H1 (cell line): Measurements from ENCODE around the gene ZNF697. TPM values are rescaled to one million over a fixed set of nuclear protein-coding genes. Genes with fewer than 3 reads are reported as not detected.

ENCODE experiments used
- CTCF ChIA-PET: fragments of 300-600 bp; sonication (Branson Sonifier 250); formaldehyde crosslinking; loops from one replicate; lab custom pipeline; 2021; ENCODE audit not compliant: partially characterized antibody; lab: Charles Lee
- POLR2A ChIA-PET: fragments of 300-600 bp; sonication (Branson Sonifier 250); formaldehyde crosslinking; loops from one replicate; lab custom pipeline; 2021; ENCODE audit warnings: inconsistent platforms; ENCODE audit not compliant: partially characterized antibody; lab: Charles Lee
- DNase-seq, 2 experiments: peaks; one replicate each; pipeline versions ENCODE4 v3.0.0 to v3.0.0-alpha.2; 2010 to 2022; ENCODE audit warnings: low spot score in 2 of 2, low read depth in 1 of 2, mixed read lengths in 1 of 2
- FAIRE-seq: peaks from 2 replicates; lab custom pipeline; 2011; peaks lifted over from hg19 to GRCh38; lab: Jason Lieb, UNC
- H2AFZ ChIP-seq: 2 replicates; pipeline ENCODE4 v1.8.1; 2012; ENCODE audit warnings: low read length, inconsistent platforms
- H2AK5ac ChIP-seq: 2 replicates; pipeline ENCODE4 v1.6.1; 2013; ENCODE audit warnings: low read depth, low read length
- H2BK120ac ChIP-seq: replicated peaks from 2 replicates; pipeline ENCODE3; 2013; ENCODE audit warnings: low read depth, low read length, inconsistent platforms
- H2BK12ac ChIP-seq: 2 replicates; pipeline ENCODE4 v1.6.1; 2013; ENCODE audit warnings: low read depth, low read length
- H2BK15ac ChIP-seq: 2 replicates; pipeline ENCODE4 v1.6.1; 2013; ENCODE audit warnings: low read length
- H2BK20ac ChIP-seq: 2 replicates; pipeline ENCODE4 v1.6.1; 2013; ENCODE audit warnings: low read length
- H2BK5ac ChIP-seq: 2 replicates; pipeline ENCODE4 v1.6.1; 2013; ENCODE audit warnings: low read depth, low read length
- H3K14ac ChIP-seq: 2 replicates; pipeline ENCODE4 v1.6.1; 2013; ENCODE audit warnings: inconsistent platforms; ENCODE audit not compliant: insufficient read length
- H3K18ac ChIP-seq: 2 replicates; pipeline ENCODE4 v1.6.1; 2013; ENCODE audit warnings: low read length; ENCODE audit errors: extremely low read depth
- H3K23ac ChIP-seq: 2 replicates; pipeline ENCODE4 v1.6.1; 2013; ENCODE audit warnings: inconsistent platforms; ENCODE audit not compliant: insufficient read length
- H3K23me2 ChIP-seq: 2 replicates; pipeline ENCODE4 v1.6.1; 2013; ENCODE audit warnings: low read depth, low read length
- H3K27ac ChIP-seq: 2 replicates; pipeline ENCODE4 v1.6.1; 2011; ENCODE audit warnings: low read depth, low read length, inconsistent platforms
- H3K27me3 ChIP-seq, 4 experiments: replicated peaks in 1 of 4; 1 replicate in 1 of 4; 2 replicates in 3 of 4; pipeline versions ENCODE4 v1.6.1 to v1.8.1; 2011 to 2013; ENCODE audit warnings: low read length in 3 of 4, mild to moderate bottlenecking in 3 of 4, inconsistent platforms in 2 of 4, mixed read lengths in 2 of 4, moderate library complexity in 1 of 4; ENCODE audit not compliant: control insufficient read depth in 3 of 4, insufficient read depth in 3 of 4; ENCODE audit errors: extremely low read depth in 1 of 4
- H3K36me3 ChIP-seq, 4 experiments: 2 replicates each; pipeline versions ENCODE4 v1.6.1 to v1.8.1; 2011 to 2013; ENCODE audit warnings: mild to moderate bottlenecking in 4 of 4, low read length in 3 of 4, moderate library complexity in 2 of 4, control low read depth in 1 of 4, inconsistent platforms in 1 of 4; ENCODE audit not compliant: insufficient read depth in 4 of 4, control insufficient read depth in 2 of 4
- H3K4ac ChIP-seq: replicated peaks from 2 replicates; pipeline ENCODE3; 2013; ENCODE audit warnings: low read length, low read depth, mixed read lengths, inconsistent platforms; ENCODE audit not compliant: insufficient read length
- H3K4me1 ChIP-seq, 4 experiments: replicated peaks in 1 of 4; 1 replicate in 1 of 4; 2 replicates in 3 of 4; pipeline versions ENCODE4 v1.6.1 to v1.8.1; 2011 to 2013; ENCODE audit warnings: low read length in 3 of 4, inconsistent platforms in 2 of 4, mixed read lengths in 1 of 4; ENCODE audit not compliant: insufficient read depth in 4 of 4, control insufficient read depth in 3 of 4
- H3K4me2 ChIP-seq, 2 experiments: 2 replicates each; pipeline versions ENCODE4 v1.6.1 to v1.8.1; 2011 to 2013; ENCODE audit warnings: low read depth in 2 of 2, low read length in 2 of 2, control low read depth in 1 of 2, inconsistent platforms in 1 of 2, mild to moderate bottlenecking in 1 of 2; ENCODE audit not compliant: insufficient read depth in 1 of 2
- H3K4me3 ChIP-seq, 4 experiments: fragments of 200-600, 300-600 bp in 1 of 4; sonication (generic), shearing (Covaris generic), sonication (Bioruptor Twin) in 1 of 4; 2 replicates each; pipeline versions ENCODE4 v1.5.1 to v1.8.1; 2011 to 2016; ENCODE audit warnings: low read length in 4 of 4, low read depth in 3 of 4, control low read depth in 2 of 4, inconsistent platforms in 2 of 4, mild to moderate bottlenecking in 2 of 4, mixed read lengths in 1 of 4, moderate library complexity in 1 of 4; ENCODE audit not compliant: insufficient read depth in 2 of 4; ENCODE audit errors: extremely low read depth in 1 of 4
- H3K56ac ChIP-seq: replicated peaks from 2 replicates; pipeline ENCODE3; 2013; ENCODE audit warnings: low read depth, mild to moderate bottlenecking, mixed read lengths, low read length, inconsistent platforms; ENCODE audit not compliant: insufficient read length
- H3K79me1 ChIP-seq: 2 replicates; pipeline ENCODE4 v1.6.1; 2013; ENCODE audit warnings: low read depth, low read length, control low read depth
- H3K79me2 ChIP-seq, 2 experiments: 2 replicates each; pipeline versions ENCODE4 v1.6.1 to v1.8.1; 2012 to 2013; ENCODE audit warnings: low read length in 2 of 2, mild to moderate bottlenecking in 2 of 2, inconsistent platforms in 1 of 2; ENCODE audit not compliant: insufficient read depth in 2 of 2, control insufficient read depth in 1 of 2
- H3K9ac ChIP-seq, 4 experiments: replicated peaks in 1 of 4; 1 replicate in 1 of 4; 2 replicates in 3 of 4; pipeline versions ENCODE4 v1.6.1 to v1.8.1; 2011 to 2013; ENCODE audit warnings: low read depth in 3 of 4, low read length in 3 of 4, control low read depth in 2 of 4, mild to moderate bottlenecking in 2 of 4, moderate library complexity in 2 of 4, inconsistent platforms in 1 of 4; ENCODE audit errors: extremely low read depth in 1 of 4
- H3K9me3 ChIP-seq, 2 experiments: 2 replicates each; pipeline versions ENCODE4 v1.6.1 to v1.8.1; 2012 to 2013; ENCODE audit warnings: mild to moderate bottlenecking in 2 of 2, moderate library complexity in 2 of 2, control low read depth in 1 of 2, inconsistent platforms in 1 of 2, low read depth in 1 of 2, low read length in 1 of 2, mixed read lengths in 1 of 2; ENCODE audit not compliant: insufficient read depth in 2 of 2
- H4K20me1 ChIP-seq, 2 experiments: replicated peaks in 1 of 2; 2 replicates each; pipeline versions ENCODE3 to v1.8.1; 2011 to 2013; ENCODE audit warnings: inconsistent platforms in 2 of 2, low read length in 2 of 2, mild to moderate bottlenecking in 1 of 2; ENCODE audit not compliant: insufficient read depth in 2 of 2, control insufficient read depth in 1 of 2
- H4K5ac ChIP-seq: 2 replicates; pipeline ENCODE4 v1.6.1; 2013; ENCODE audit warnings: low read length, low read depth, mixed read lengths, inconsistent platforms; ENCODE audit not compliant: insufficient read length
- H4K8ac ChIP-seq: 2 replicates; pipeline ENCODE4 v1.8.0; 2013; ENCODE audit warnings: mild to moderate bottlenecking, moderate library complexity, low read length, inconsistent platforms; ENCODE audit not compliant: insufficient read depth; ENCODE audit errors: extremely low read depth
- H4K91ac ChIP-seq: replicated peaks from 2 replicates; pipeline ENCODE3; 2013; ENCODE audit warnings: low read length, mixed read lengths, inconsistent platforms; ENCODE audit not compliant: insufficient read length
- CEBPB ChIP-seq: IDR thresholded peaks from 2 replicates; pipeline ENCODE4 v1.6.1; 2012; ENCODE audit warnings: low read depth, low read length
- CHD1 ChIP-seq: IDR thresholded peaks from 2 replicates; pipeline ENCODE4 v1.6.1; 2012; ENCODE audit warnings: low read depth, low read length, improper control_type of control experiment
- EZH2 ChIP-seq: fragments of 200-600 bp; sonication (generic); IDR thresholded peaks from 2 replicates; pipeline ENCODE4 v1.7.1; 2012; ENCODE audit warnings: low read depth, mild to moderate bottlenecking, moderate library complexity, low read length, inconsistent platforms; ENCODE audit not compliant: severe bottlenecking
- MAFK ChIP-seq: IDR thresholded peaks from 2 replicates; pipeline ENCODE4 v1.6.1; 2012; ENCODE audit warnings: low read depth, mild to moderate bottlenecking, improper control_type of control experiment, low read length
- POU5F1 ChIP-seq: IDR thresholded peaks from 2 replicates; pipeline ENCODE4 v1.6.1; 2011; ENCODE audit warnings: low read depth, mild to moderate bottlenecking, low read length, moderate library complexity
- RBBP5 ChIP-seq: IDR thresholded peaks from 2 replicates; pipeline ENCODE4 v1.7.1; 2012; ENCODE audit warnings: low read depth, mild to moderate bottlenecking, inconsistent platforms, low read length, moderate library complexity, borderline replicate concordance
- RNF2 ChIP-seq: fragments of 200-900, 300-1000 bp; sonication (generic); IDR thresholded peaks from 2 replicates; pipeline ENCODE4 v1.7.1; 2016; ENCODE audit warnings: borderline replicate concordance, low read depth, mild to moderate bottlenecking, antibody characterized with exemption, low read length; ENCODE audit not compliant: poor library complexity, severe bottlenecking; ENCODE audit errors: missing control alignments
- SRF ChIP-seq: IDR thresholded peaks from 2 replicates; pipeline ENCODE4 v1.6.1; 2011; ENCODE audit warnings: mild to moderate bottlenecking, low read depth, low read length, moderate library complexity
- YY1 ChIP-seq: IDR thresholded peaks from 2 replicates; pipeline ENCODE4 v1.6.1; 2011; ENCODE audit warnings: low read depth, mild to moderate bottlenecking, low read length
- ZNF274 ChIP-seq: IDR thresholded peaks from 2 replicates; pipeline ENCODE4 v1.7.0; 2012; ENCODE audit warnings: low read length, borderline replicate concordance; ENCODE audit errors: extremely low read depth
- WGBS, 2 experiments: shearing (Covaris generic) in 1 of 2; methylation state at CpG; one replicate each; pipeline versions ENCODE4 v1.1.6 to v1.1.7; 2013 to 2015; ENCODE audit warnings: low lambda C conversion rate in 2 of 2, mixed read lengths in 2 of 2, inconsistent platforms in 1 of 2, low coverage in 1 of 2, missing lambda C conversion rate in 1 of 2; ENCODE audit not compliant: insufficient replicate concordance in 2 of 2, insufficient coverage in 1 of 2, insufficient read length in 1 of 2; ENCODE audit errors: extremely low coverage in 1 of 2, missing lambda C conversion rate in 1 of 2; 5-methylcytosine and 5-hydroxymethylcytosine counted together
- polyA plus RNA-seq, 7 experiments: library from polyadenylated mRNA; depleted of rRNA in 3 of 7; stranded (reverse) in 5 of 7; unstranded in 2 of 7; fragments of >200 nt in 5 of 7; fragments of 200-250 nt in 2 of 7; gene quantifications; 1 replicate in 5 of 7; 2 replicates in 1 of 7; 4 replicates in 1 of 7; pipeline versions ENCODE4 v1.2.1 to v1.2.3, GENCODE V29; 2011 to 2013; ENCODE audit warnings: missing spikeins in 2 of 7, mixed read lengths in 2 of 7
- total RNA-seq: library from RNA; stranded (reverse); fragmentation: NEBNext Ultra II Directional; extraction: Animal tissue kit (Norgen Biotek cat#: 25700); gene quantifications from 2 replicates; pipeline ENCODE4 v1.2.1, GENCODE V29; 2021

ZNF697 gene
- total and polyA plus RNA-seq, 2 of the 8 experiments (the other 6 are each of a cell fraction or from before 2014, with no cell fraction given), result 5.6 to 18.3 TPM

DNA sequence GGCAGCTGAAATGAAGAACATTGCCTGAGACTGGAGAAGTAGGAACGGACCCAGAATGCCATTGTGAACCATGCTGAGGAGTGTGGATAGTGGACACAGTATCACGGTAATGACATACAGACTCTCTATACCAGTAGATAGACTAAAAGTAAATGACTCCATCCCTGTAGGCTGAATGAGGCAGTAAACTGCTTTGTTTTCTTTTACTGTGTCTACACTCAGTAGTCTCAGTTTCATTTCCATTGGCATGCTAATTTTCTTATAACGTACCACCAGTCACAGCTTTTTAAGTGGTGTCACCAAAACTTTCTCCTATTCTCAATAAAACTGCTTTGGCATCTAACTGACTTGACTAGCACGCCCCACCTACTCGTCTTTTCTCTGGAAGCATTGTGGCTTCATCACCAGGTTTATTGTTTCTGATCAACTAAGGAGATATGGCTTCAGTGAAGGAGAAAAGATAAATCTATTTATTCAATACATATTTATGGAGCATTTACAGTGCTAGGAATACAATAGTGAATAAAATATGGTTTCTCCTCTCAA lies 8.4 kb upstream of the ZNF697 start:
- Histone ChIP-seq H4K8ac (no peak overlapping the region), H3K4me3 (no peak overlapping the region), H3K9me3 (no peaks in the 10 kb centered on the region), H2BK120ac (no peak overlapping the region), H4K91ac (no peak overlapping the region), H3K18ac (no peak overlapping the region), H3K9ac (no peak overlapping the region), H3K23me2 (no peaks in the 10 kb centered on the region), H2BK20ac (no peak overlapping the region), H3K79me1 (no peaks in the 10 kb centered on the region), H3K27me3 (no peaks in the 10 kb centered on the region), H2AK5ac (no peak overlapping the region), H2BK12ac (no peak overlapping the region), H3K4me1 (peaks cover 0 to 8% (median 3%) of the 10 kb centered on the region in 4 experiments; a peak in 3 of 7 replicates), H3K4me2 (peak overlapping the region in 1 of 2 experiments; percentile 41; a peak in 1 of 4 replicates), H3K79me2 (no peaks in the 10 kb centered on the region), H3K23ac (no peak overlapping the region), H3K4ac (no peak overlapping the region), H3K27ac (no peak overlapping the region), H4K5ac (no peak overlapping the region), H2AFZ (no peak overlapping the region), H3K14ac (no peak overlapping the region), H3K56ac (no peak overlapping the region), H3K36me3 (no peaks in the 10 kb centered on the region), H2BK15ac (no peak overlapping the region), H4K20me1 (no peaks in the 10 kb centered on the region), H2BK5ac (no peak overlapping the region)
- WGBS, 2 experiments, result 74% methylated on average over 5 of the region's 5 CpGs; no CpG with 5 or more reads in 1 of the 2 experiments
- ChIA-PET CTCF (interaction anchor here (9.8 to 32.7 kb wide), 3 partner anchors 8 to 34 kb away, joined by 121 to 786 read pairs (median 168); partner anchors contain the start of gene ZNF697), POLR2A (interaction anchor here (1.1 to 9.0 kb wide), 5 partner anchors 9 to 57 kb away, joined by 3 to 113 read pairs (median 4); partner anchors contain the start of genes PHGDH and ZNF697)
- no peak for DNase-seq
- no peak for TF ChIP-seq RBBP5
- no peak for TF ChIP-seq ZNF274
- TF ChIP-seq CEBPB, result no peak
- no peak for TF ChIP-seq SRF
- no peak for TF ChIP-seq YY1
- TF ChIP-seq CHD1, result no peak
- TF ChIP-seq MAFK, result no peak
- no peak for TF ChIP-seq RNF2
- no peak for TF ChIP-seq POU5F1
- TF ChIP-seq EZH2, result no peak
- FAIRE-seq, result no peak
